Mesothelial cell of epicardium (in vitro differentiated cells): Measurements from ENCODE around the gene ZNF428. TPM values are rescaled to one million over a fixed set of nuclear protein-coding genes. Genes with fewer than 3 reads are reported as not detected.

Source experiments
- DNase-seq, 2 experiments: peaks; one replicate each; pipeline ENCODE4 v3.0.0; 2021; ENCODE audit warnings: low spot score in 2 of 2; ENCODE audit not compliant: unreplicated experiment in 2 of 2
- H3K27ac Mint-ChIP-seq: 2 replicates; pipeline ENCODE4 v1.8.0; 2021; ENCODE audit warnings: mixed read lengths
- H3K27me3 Mint-ChIP-seq: 2 replicates; pipeline ENCODE4 v1.8.0; 2021; ENCODE audit warnings: low read depth, mixed read lengths
- H3K36me3 Mint-ChIP-seq: 2 replicates; pipeline ENCODE4 v1.8.0; 2021; ENCODE audit warnings: mixed read lengths
- H3K4me1 Mint-ChIP-seq: 2 replicates; pipeline ENCODE4 v1.8.0; 2021; ENCODE audit warnings: mixed read lengths
- H3K4me3 Mint-ChIP-seq: 2 replicates; pipeline ENCODE4 v1.8.0; 2021; ENCODE audit warnings: mild to moderate bottlenecking, moderate library complexity, mixed read lengths
- H3K9me3 Mint-ChIP-seq: 2 replicates; pipeline ENCODE4 v1.8.0; 2021; ENCODE audit warnings: mixed read lengths
- total RNA-seq: library from RNA; stranded (reverse); gene quantifications from 3 replicates; pipeline ENCODE4 v1.2.1, GENCODE V29; 2021
- TF ChIP-seq, protein P1 (sequence below): fragments of 200-600 bp; sonication (generic); IDR thresholded peaks from one replicate; pipeline ENCODE4 v1.5.0; 2021; ENCODE audit warnings: antibody characterized with exemption; ENCODE audit not compliant: unreplicated experiment

The ZNF428 gene
- total RNA-seq, 1 donor from 2014 or later = 96.2 TPM

DNA sequence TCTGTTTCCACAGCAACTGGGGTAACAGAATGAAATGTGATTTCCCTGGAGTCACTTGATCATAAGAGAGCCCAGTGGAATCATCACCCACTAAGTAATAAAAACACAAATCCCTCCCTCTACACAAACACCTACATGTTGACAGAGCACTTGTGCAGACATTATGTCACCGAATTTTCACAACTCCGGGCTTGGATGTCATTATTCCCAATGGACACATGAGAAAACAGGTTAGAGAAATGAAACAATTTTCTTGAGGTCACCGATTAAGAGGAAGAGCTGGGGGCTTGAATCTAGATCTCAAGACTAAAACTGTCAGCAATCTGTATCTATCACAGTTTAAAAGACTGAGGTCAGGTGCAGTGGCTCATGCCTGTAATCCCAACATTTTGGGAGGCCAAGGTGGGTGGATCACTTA is 47.2 kb downstream of the ZNF428 start:
- Mint-ChIP-seq H3K9me3 (no peaks in the 10 kb centered on the region), H3K4me1 (peaks cover 12% of the 10 kb centered on the region), H3K27me3 (no peaks in the 10 kb centered on the region), H3K4me3 (no peak overlapping the region), H3K36me3 (peaks cover 6% of the 10 kb centered on the region), H3K27ac (no peak overlapping the region)
- no peak for DNase-seq
- TF ChIP-seq, protein P1, sequence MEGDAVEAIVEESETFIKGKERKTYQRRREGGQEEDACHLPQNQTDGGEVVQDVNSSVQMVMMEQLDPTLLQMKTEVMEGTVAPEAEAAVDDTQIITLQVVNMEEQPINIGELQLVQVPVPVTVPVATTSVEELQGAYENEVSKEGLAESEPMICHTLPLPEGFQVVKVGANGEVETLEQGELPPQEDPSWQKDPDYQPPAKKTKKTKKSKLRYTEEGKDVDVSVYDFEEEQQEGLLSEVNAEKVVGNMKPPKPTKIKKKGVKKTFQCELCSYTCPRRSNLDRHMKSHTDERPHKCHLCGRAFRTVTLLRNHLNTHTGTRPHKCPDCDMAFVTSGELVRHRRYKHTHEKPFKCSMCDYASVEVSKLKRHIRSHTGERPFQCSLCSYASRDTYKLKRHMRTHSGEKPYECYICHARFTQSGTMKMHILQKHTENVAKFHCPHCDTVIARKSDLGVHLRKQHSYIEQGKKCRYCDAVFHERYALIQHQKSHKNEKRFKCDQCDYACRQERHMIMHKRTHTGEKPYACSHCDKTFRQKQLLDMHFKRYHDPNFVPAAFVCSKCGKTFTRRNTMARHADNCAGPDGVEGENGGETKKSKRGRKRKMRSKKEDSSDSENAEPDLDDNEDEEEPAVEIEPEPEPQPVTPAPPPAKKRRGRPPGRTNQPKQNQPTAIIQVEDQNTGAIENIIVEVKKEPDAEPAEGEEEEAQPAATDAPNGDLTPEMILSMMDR = no peak

DNA sequence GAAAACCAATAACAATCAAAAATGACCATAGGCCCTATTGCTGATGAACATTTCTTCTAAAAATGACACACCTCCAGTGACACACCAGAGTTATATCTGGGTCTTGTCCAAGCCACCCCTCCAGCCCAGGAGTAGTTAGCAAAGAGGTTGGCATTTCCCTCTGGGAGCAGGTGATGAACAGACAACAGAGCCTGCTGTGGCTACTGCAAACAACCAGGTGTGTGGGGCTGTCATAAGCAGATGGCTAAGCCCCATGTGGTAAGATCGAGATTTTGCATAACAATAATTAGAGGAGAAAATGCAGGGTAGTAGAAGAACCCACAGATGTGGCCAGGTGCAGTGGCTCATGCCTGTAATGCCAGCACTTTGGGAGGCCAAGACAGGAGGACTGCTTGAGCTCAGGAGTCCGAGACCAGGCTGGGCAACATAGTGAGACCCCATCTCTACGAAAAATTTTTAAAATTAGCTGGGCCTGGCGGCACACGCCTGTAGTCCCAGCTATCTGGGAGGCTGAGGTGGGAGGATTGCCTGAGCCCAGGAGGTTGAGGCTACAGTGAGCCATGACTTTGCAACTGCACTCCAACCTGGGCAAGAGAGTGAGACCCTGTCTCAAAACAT is 49.1 kb downstream of the ZNF428 start:
- Mint-ChIP-seq H3K4me3 (no peak overlapping the region), H3K27ac (peak overlapping the region; percentile 56)
- TF ChIP-seq, protein P1 = no peak

DNA sequence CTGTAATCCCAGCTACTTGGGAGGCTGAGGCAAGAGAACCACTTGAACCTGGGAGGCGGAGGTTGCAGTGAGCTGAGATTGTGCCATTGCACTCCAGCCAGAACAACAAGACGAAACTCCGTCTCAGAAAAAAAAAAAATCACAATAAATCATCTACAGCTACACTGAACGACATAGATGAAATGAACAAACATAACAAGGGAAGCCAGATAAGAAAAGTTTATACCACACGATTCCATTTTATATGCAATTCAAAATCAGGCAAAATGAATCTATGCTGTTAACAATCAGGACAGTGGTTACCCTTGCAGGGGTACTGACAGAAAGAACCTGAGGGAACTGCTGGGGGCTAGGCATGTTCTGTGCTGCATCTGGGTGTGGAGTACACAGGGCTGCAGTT is 49.8 kb downstream of the ZNF428 start:
- H3K9me3 Mint-ChIP-seq = no peaks in the 10 kb centered on the region
- peak overlapping the region; percentile 56 for H3K27ac Mint-ChIP-seq
- TF ChIP-seq, protein P1 = no peak

More for the DNA sequence above, 49.1 kb downstream of the ZNF428 start:
- Mint-ChIP-seq H3K36me3 (peaks cover 8% of the 10 kb centered on the region), H3K9me3 (no peaks in the 10 kb centered on the region), H3K4me1 (peaks cover 6% of the 10 kb centered on the region), H3K27me3 (no peaks in the 10 kb centered on the region)
- DNase-seq = no peak

DNA sequence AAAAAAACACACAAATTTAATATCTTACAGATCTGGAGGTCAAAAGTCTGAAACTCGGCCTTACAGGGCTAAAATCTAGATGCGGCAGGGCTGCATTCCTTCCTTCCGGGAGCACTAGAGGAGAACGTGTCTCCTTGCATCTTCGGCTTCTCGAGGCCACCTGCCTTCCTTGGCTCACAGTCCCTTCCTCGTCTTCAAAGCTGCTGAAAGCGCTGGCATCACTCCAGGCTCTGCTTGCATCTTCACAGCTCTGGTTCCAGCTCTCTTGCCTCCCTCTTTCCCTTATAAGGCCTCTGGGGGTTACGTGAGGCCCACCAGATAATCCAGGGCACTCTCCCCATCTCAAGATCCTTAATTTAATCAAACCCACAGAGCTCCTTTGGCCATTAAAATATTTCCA is 54.6 kb downstream of the ZNF428 start:
- no peak for DNase-seq
- TF ChIP-seq, protein P1 = no peak
- Mint-ChIP-seq H3K36me3 (peaks cover 22% of the 10 kb centered on the region), H3K4me3 (no peak overlapping the region), H3K9me3 (no peaks in the 10 kb centered on the region), H3K4me1 (no peaks in the 10 kb centered on the region), H3K27ac (peak overlapping the region; percentile 44), H3K27me3 (no peaks in the 10 kb centered on the region)

More for the DNA sequence above, 49.8 kb downstream of the ZNF428 start:
- Mint-ChIP-seq H3K36me3 (peaks cover 8% of the 10 kb centered on the region), H3K4me3 (no peak overlapping the region), H3K4me1 (no peaks in the 10 kb centered on the region), H3K27me3 (no peaks in the 10 kb centered on the region)
- DNase-seq = no peak

DNA sequence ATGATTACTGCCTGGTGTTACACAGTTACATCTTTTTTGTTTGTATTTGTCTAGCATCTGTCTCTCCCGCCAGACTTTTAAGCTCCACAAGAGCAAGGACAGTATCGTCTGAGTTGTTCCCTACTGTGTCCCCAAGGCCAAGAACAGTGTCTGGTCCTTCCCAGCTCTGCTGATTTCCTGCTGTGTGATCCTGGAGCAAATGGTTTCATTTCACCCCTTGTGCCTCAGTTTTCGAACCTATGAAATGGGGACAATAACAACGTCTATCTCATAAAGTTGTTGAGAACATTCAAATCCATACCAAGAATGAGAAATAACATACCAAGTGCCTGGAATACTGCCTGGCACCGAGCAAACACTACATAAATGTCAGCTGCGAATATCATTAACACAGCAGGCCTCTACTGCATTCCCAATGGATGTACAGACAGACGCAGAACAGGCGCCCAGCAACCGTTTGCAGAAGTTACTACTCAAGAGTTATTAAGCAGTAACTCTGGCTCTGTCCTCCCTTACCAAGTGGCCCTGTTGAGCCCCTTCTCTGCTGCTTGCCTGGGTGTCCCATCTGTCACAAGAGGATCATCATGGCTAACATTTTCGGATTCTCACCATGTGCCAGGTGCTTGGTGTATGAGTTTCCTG is 55.5 kb downstream of the ZNF428 start:
- Mint-ChIP-seq H3K9me3 (no peaks in the 10 kb centered on the region), H3K27ac (no peak overlapping the region), H3K27me3 (no peaks in the 10 kb centered on the region), H3K4me1 (no peaks in the 10 kb centered on the region), H3K4me3 (no peak overlapping the region), H3K36me3 (peaks cover 23% of the 10 kb centered on the region)
- TF ChIP-seq, protein P1 = no peak
- no peak for DNase-seq
